Activated naive CD4-positive, alpha-beta T cell treated with anti-CD3 and anti-CD28 coated beads, Interleukin-2, amount 10 ng/mL, durations not matched to agents 7 days and 5 days (primary cell): ENCODE results near the gene ARHGAP42.

Experiments used
- CTCF ChIA-PET: fragments of 350-600 bp; sonication (Branson Sonifier 250); formaldehyde crosslinking; loops from one replicate; lab custom pipeline; 2021; ENCODE audit warnings: antibody characterized with exemption; lab: Charles Lee
- DNase-seq: peaks from one replicate; pipeline ENCODE4 v3.0.0-alpha.2; 2020
- H3K27ac Mint-ChIP-seq: one replicate; pipeline ENCODE4 v1.8.0; 2021; ENCODE audit warnings: mild to moderate bottlenecking, moderate library complexity, mixed read lengths
- H3K27me3 Mint-ChIP-seq: one replicate; pipeline ENCODE4 v1.8.0; 2021; ENCODE audit warnings: mild to moderate bottlenecking, mixed read lengths
- H3K36me3 Mint-ChIP-seq: one replicate; pipeline ENCODE4 v1.8.0; 2021; ENCODE audit warnings: mixed read lengths
- H3K4me1 Mint-ChIP-seq: one replicate; pipeline ENCODE4 v1.8.0; 2021; ENCODE audit warnings: mixed read lengths
- H3K4me3 Mint-ChIP-seq: one replicate; pipeline ENCODE4 v1.8.0; 2021; ENCODE audit warnings: mild to moderate bottlenecking, moderate library complexity, mixed read lengths
- H3K9me3 Mint-ChIP-seq: one replicate; pipeline ENCODE4 v1.8.0; 2021; ENCODE audit warnings: mixed read lengths

The ARHGAP42 gene

GRCh38 chr11:100671471-100671870 is 15.6 kb upstream of the ARHGAP42 start:
- H3K4me3 Mint-ChIP-seq, result no peak overlapping the region
- CTCF ChIA-PET, result no interaction called here
- H3K27ac Mint-ChIP-seq, result no peak overlapping the region
- no peaks in the 10 kb centered on the region for H3K27me3 Mint-ChIP-seq
- H3K4me1 Mint-ChIP-seq, result no peaks in the 10 kb centered on the region
- no peaks in the 10 kb centered on the region for H3K36me3 Mint-ChIP-seq
- DNase-seq, result no peak
- peaks cover 2% of the 10 kb centered on the region for H3K9me3 Mint-ChIP-seq

- H3K9me3 Mint-ChIP-seq, result peaks cover 2% of the 10 kb centered on the region
- no peaks in the 10 kb centered on the region for H3K4me1 Mint-ChIP-seq
- H3K4me3 Mint-ChIP-seq, result no peak overlapping the region
- no peaks in the 10 kb centered on the region for H3K36me3 Mint-ChIP-seq
- no peak for DNase-seq
- H3K27me3 Mint-ChIP-seq, result no peaks in the 10 kb centered on the region
- no peak overlapping the region for H3K27ac Mint-ChIP-seq
- CTCF ChIA-PET, result interaction anchor here (0.6 kb wide), 1 partner anchor 43 kb away, joined by 3 read pairs; no protein-coding TSS in a partner anchor
Observed at GRCh38 chr11:100672498-100673033, 14.5 kb upstream of the ARHGAP42 start.

- no peak for DNase-seq
- H3K4me1 Mint-ChIP-seq, result no peaks in the 10 kb centered on the region
- CTCF ChIA-PET, result interaction anchor here (0.6 kb wide), 1 partner anchor 43 kb away, joined by 3 read pairs; no protein-coding TSS in a partner anchor
- H3K27ac Mint-ChIP-seq, result no peak overlapping the region
- no peaks in the 10 kb centered on the region for H3K36me3 Mint-ChIP-seq
- no peak overlapping the region for H3K4me3 Mint-ChIP-seq
- H3K27me3 Mint-ChIP-seq, result no peaks in the 10 kb centered on the region
- H3K9me3 Mint-ChIP-seq, result peaks cover 2% of the 10 kb centered on the region
Observed at GRCh38 chr11:100673063-100673462, 14.0 kb upstream of the ARHGAP42 start.

- Mint-ChIP-seq H3K27ac (no peak overlapping the region), H3K4me1 (no peaks in the 10 kb centered on the region), H3K4me3 (no peak overlapping the region), H3K9me3 (peaks cover 2% of the 10 kb centered on the region), H3K36me3 (no peaks in the 10 kb centered on the region), H3K27me3 (no peaks in the 10 kb centered on the region)
- DNase-seq, result no peak
- CTCF ChIA-PET, result no interaction called here
Observed at GRCh38 chr11:100674212-100674611, 12.9 kb upstream of the ARHGAP42 start.

- Mint-ChIP-seq H3K27me3 (no peaks in the 10 kb centered on the region), H3K4me3 (no peak overlapping the region), H3K36me3 (no peaks in the 10 kb centered on the region), H3K4me1 (no peaks in the 10 kb centered on the region), H3K9me3 (peaks cover 1% of the 10 kb centered on the region), H3K27ac (no peak overlapping the region)
- CTCF ChIA-PET, result no interaction called here
- no peak for DNase-seq
Observed at GRCh38 chr11:100675115-100675650, 11.9 kb upstream of the ARHGAP42 start.

GRCh38 chr11:100676901-100677300 is 10.2 kb upstream of the ARHGAP42 start:
- Mint-ChIP-seq H3K36me3 (no peaks in the 10 kb centered on the region), H3K27me3 (no peaks in the 10 kb centered on the region), H3K4me1 (peaks cover 6% of the 10 kb centered on the region), H3K27ac (no peak overlapping the region), H3K9me3 (peaks cover 4% of the 10 kb centered on the region), H3K4me3 (no peak overlapping the region)
- DNase-seq, result no peak
- CTCF ChIA-PET, result no interaction called here

GRCh38 chr11:100677796-100678195 is 9.3 kb upstream of the ARHGAP42 start:
- CTCF ChIA-PET, result no interaction called here

GRCh38 chr11:100680070-100680469 is 7.0 kb upstream of the ARHGAP42 start:
- H3K36me3 Mint-ChIP-seq, result no peaks in the 10 kb centered on the region
- peaks cover 9% of the 10 kb centered on the region for H3K4me1 Mint-ChIP-seq

More at GRCh38 chr11:100677796-100678195, 9.3 kb upstream of the ARHGAP42 start:
- Mint-ChIP-seq H3K4me3 (no peak overlapping the region), H3K4me1 (peaks cover 9% of the 10 kb centered on the region), H3K9me3 (peaks cover 4% of the 10 kb centered on the region), H3K27me3 (no peaks in the 10 kb centered on the region), H3K36me3 (no peaks in the 10 kb centered on the region), H3K27ac (no peak overlapping the region)
- DNase-seq, result no peak

GRCh38 chr11:100681064-100681502 is 6.0 kb upstream of the ARHGAP42 start:
- H3K4me1 Mint-ChIP-seq, result peaks cover 9% of the 10 kb centered on the region

More at GRCh38 chr11:100680070-100680469, 7.0 kb upstream of the ARHGAP42 start:
- CTCF ChIA-PET, result no interaction called here
- H3K27me3 Mint-ChIP-seq, result no peaks in the 10 kb centered on the region
- no peak for DNase-seq
- peaks cover 4% of the 10 kb centered on the region for H3K9me3 Mint-ChIP-seq
- H3K27ac Mint-ChIP-seq, result no peak overlapping the region
- no peak overlapping the region for H3K4me3 Mint-ChIP-seq

GRCh38 chr11:100682247-100682969 is 4.7 kb upstream of the ARHGAP42 start:
- peaks cover 13% of the 10 kb centered on the region for H3K4me1 Mint-ChIP-seq
- no peak for DNase-seq
- CTCF ChIA-PET, result no interaction called here
- H3K9me3 Mint-ChIP-seq, result peaks cover 4% of the 10 kb centered on the region
- H3K27me3 Mint-ChIP-seq, result peaks cover 16% of the 10 kb centered on the region
- H3K36me3 Mint-ChIP-seq, result no peaks in the 10 kb centered on the region
- H3K4me3 Mint-ChIP-seq, result no peak overlapping the region
- no peak overlapping the region for H3K27ac Mint-ChIP-seq

More at GRCh38 chr11:100681064-100681502, 6.0 kb upstream of the ARHGAP42 start:
- Mint-ChIP-seq H3K36me3 (no peaks in the 10 kb centered on the region), H3K27ac (no peak overlapping the region), H3K4me3 (no peak overlapping the region), H3K9me3 (peaks cover 4% of the 10 kb centered on the region), H3K27me3 (peaks cover 4% of the 10 kb centered on the region)
- DNase-seq, result peak; percentile 43
- CTCF ChIA-PET, result no interaction called here

GRCh38 chr11:100683126-100683525 is 4.0 kb upstream of the ARHGAP42 start:
- H3K9me3 Mint-ChIP-seq, result peaks cover 4% of the 10 kb centered on the region
- H3K27me3 Mint-ChIP-seq, result peaks cover 23% of the 10 kb centered on the region
- no peak overlapping the region for H3K4me3 Mint-ChIP-seq
- H3K36me3 Mint-ChIP-seq, result no peaks in the 10 kb centered on the region
- CTCF ChIA-PET, result no interaction called here
- H3K27ac Mint-ChIP-seq, result no peak overlapping the region
- no peak for DNase-seq
- peaks cover 17% of the 10 kb centered on the region for H3K4me1 Mint-ChIP-seq

GRCh38 chr11:100684101-100685065 is 2.7 kb upstream of the ARHGAP42 start:
- H3K9me3 Mint-ChIP-seq, result peaks cover 4% of the 10 kb centered on the region
- no peaks in the 10 kb centered on the region for H3K36me3 Mint-ChIP-seq
- CTCF ChIA-PET, result no interaction called here
- peaks cover 27% of the 10 kb centered on the region for H3K27me3 Mint-ChIP-seq
- peaks cover 19% of the 10 kb centered on the region for H3K4me1 Mint-ChIP-seq
- H3K27ac Mint-ChIP-seq, result no peak overlapping the region
- DNase-seq, result no peak
- H3K4me3 Mint-ChIP-seq, result no peak overlapping the region

GRCh38 chr11:100686476-100687053 is 523 bp upstream of the ARHGAP42 start:
- CTCF ChIA-PET, result no interaction called here
- no peak for DNase-seq
- peak overlapping the region; percentile 61 for H3K4me3 Mint-ChIP-seq
- no peaks in the 10 kb centered on the region for H3K36me3 Mint-ChIP-seq
- H3K27ac Mint-ChIP-seq, result no peak overlapping the region
- no peaks in the 10 kb centered on the region for H3K9me3 Mint-ChIP-seq
- H3K27me3 Mint-ChIP-seq, result peaks cover 27% of the 10 kb centered on the region
- H3K4me1 Mint-ChIP-seq, result peaks cover 14% of the 10 kb centered on the region
